SK-N-SH treated with all-trans-retinoic acid at 6 μM for 48 hours (cell line): ENCODE measurements around the gene IQSEC3.

Source experiments
- ATAC-seq: fragments of 200-7000 bp; cut with Tn5 transposase; 3 replicates; pipeline ENCODE4 v1.9.1; 2020; ENCODE audit warnings: mild to moderate bottlenecking, moderate library complexity
- ARNTL ChIP-seq: fragments of 450-650 bp; formaldehyde crosslinking; IDR thresholded peaks from 2 replicates; pipeline ENCODE4 v1.5.0; 2020; ENCODE audit warnings: low read depth, mild to moderate bottlenecking, moderate library complexity, borderline replicate concordance
- BACH2 ChIP-seq: fragments of 250-450 bp; sonication (Bioruptor Pico); IDR thresholded peaks from 2 replicates; pipeline ENCODE4 v1.9.0; 2021; ENCODE audit warnings: mild to moderate bottlenecking, borderline replicate concordance
- CSDC2 ChIP-seq: fragments of 250-450 bp; sonication (Bioruptor Pico); IDR thresholded peaks from 2 replicates; pipeline ENCODE4 v1.5.0; 2020; ENCODE audit warnings: mild to moderate bottlenecking, moderate library complexity
- CSRNP3 ChIP-seq: fragments of 250-450 bp; sonication (Bioruptor Pico); IDR thresholded peaks from 2 replicates; pipeline ENCODE4 v1.5.1; 2021; ENCODE audit warnings: mild to moderate bottlenecking, moderate library complexity
- ESRRG ChIP-seq: fragments of 250-450 bp; sonication (Bioruptor Pico); IDR thresholded peaks from 2 replicates; pipeline ENCODE4 v1.6.1; 2021; ENCODE audit warnings: mild to moderate bottlenecking
- GLIS3 ChIP-seq: fragments of 250-450 bp; sonication (Bioruptor Pico); IDR thresholded peaks from 2 replicates; pipeline ENCODE4 v1.5.0; 2020; ENCODE audit warnings: mild to moderate bottlenecking, moderate library complexity
- ISL1 ChIP-seq: fragments of 250-450 bp; sonication (Bioruptor Pico); IDR thresholded peaks from 2 replicates; pipeline ENCODE4 v2.1.2; 2022; ENCODE audit warnings: mild to moderate bottlenecking, moderate library complexity
- PPARA ChIP-seq: fragments of 250-450 bp; sonication (Bioruptor Pico); IDR thresholded peaks from 2 replicates; pipeline ENCODE4 v1.5.0; 2020; ENCODE audit warnings: mild to moderate bottlenecking, borderline replicate concordance
- RARB ChIP-seq: fragments of 250-450 bp; sonication (Bioruptor Pico); IDR thresholded peaks from 2 replicates; pipeline ENCODE4 v1.8.0; 2021; ENCODE audit warnings: mild to moderate bottlenecking, moderate library complexity
- TCF4 ChIP-seq: fragments of 250-450 bp; sonication (Bioruptor Pico); IDR thresholded peaks from 2 replicates; pipeline ENCODE4 v1.8.0; 2021; ENCODE audit warnings: mild to moderate bottlenecking, moderate library complexity, borderline replicate concordance
- TOX ChIP-seq: fragments of 250-450 bp; sonication (Bioruptor Pico); IDR thresholded peaks from 2 replicates; pipeline ENCODE4 v1.8.0; 2021; ENCODE audit warnings: mild to moderate bottlenecking, moderate library complexity, borderline replicate concordance
- TSHZ2 ChIP-seq: fragments of 250-450 bp; sonication (Bioruptor Pico); IDR thresholded peaks from 2 replicates; pipeline ENCODE4 v1.5.0; 2020; ENCODE audit warnings: mild to moderate bottlenecking, moderate library complexity
- ZC3H10 ChIP-seq: fragments of 250-450 bp; sonication (Bioruptor Pico); IDR thresholded peaks from 2 replicates; pipeline ENCODE4 v1.5.1; 2021; ENCODE audit warnings: mild to moderate bottlenecking, moderate library complexity
- ZFP3 ChIP-seq: fragments of 250-450 bp; sonication (Bioruptor Pico); IDR thresholded peaks from 2 replicates; pipeline ENCODE4 v1.5.0; 2020; ENCODE audit warnings: mild to moderate bottlenecking, moderate library complexity
- ZFP30 ChIP-seq: fragments of 450-650 bp; formaldehyde crosslinking; IDR thresholded peaks from 2 replicates; pipeline ENCODE4 v1.5.0; 2022; ENCODE audit warnings: mild to moderate bottlenecking, moderate library complexity
- ZNF70 ChIP-seq: fragments of 450-650 bp; formaldehyde crosslinking; IDR thresholded peaks from 2 replicates; pipeline ENCODE4 v1.5.0; 2020; ENCODE audit warnings: mild to moderate bottlenecking, moderate library complexity
- TF ChIP-seq, protein P1 (sequence below): fragments of 250-450 bp; sonication (Bioruptor Pico); IDR thresholded peaks from 2 replicates; pipeline ENCODE4 v1.5.1; 2020; ENCODE audit warnings: low read depth, mild to moderate bottlenecking, moderate library complexity
- TF ChIP-seq, protein P2 (sequence below): fragments of 250-450 bp; sonication (Bioruptor Pico); IDR thresholded peaks from 2 replicates; pipeline ENCODE4 v1.8.0; 2020; ENCODE audit warnings: mild to moderate bottlenecking, moderate library complexity, borderline replicate concordance

Gene IQSEC3

DNA sequence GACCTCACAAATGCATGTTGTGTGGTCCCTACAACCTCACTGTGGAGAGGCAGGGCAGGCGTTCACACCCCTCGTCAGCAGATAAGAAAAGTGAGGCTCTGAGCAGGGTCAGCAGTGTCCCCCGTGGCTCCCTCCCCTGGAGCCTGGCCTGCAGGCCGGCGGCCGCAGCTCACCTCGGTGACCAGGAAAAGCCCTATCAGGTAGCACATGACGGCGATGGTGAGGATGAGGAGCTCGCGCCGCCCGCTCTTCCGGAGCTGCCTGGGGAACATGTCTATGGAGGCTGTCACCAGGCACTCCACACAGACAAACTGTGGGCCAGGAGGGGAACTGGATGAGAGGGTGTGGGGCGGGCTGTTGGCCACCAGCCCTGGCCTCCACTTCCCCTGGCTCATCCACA, 129.4 kb downstream of the IQSEC3 start:
- ATAC-seq = no peak
- TF ChIP-seq ZNF70 (CRISPR knock-in tag) (no peak), ZC3H10 (CRISPR knock-in tag) (no peak), ZFP30 (no peak), BACH2 (no peak), PPARA (CRISPR knock-in tag) (no peak), ISL1 (CRISPR knock-in tag) (no peak), RARB (no peak), TCF4 (CRISPR knock-in tag) (no peak), TOX (CRISPR knock-in tag) (no peak), TSHZ2 (no peak), ZFP3 (CRISPR knock-in tag) (no peak), ESRRG (no peak), CSRNP3 (no peak), CSDC2 (CRISPR knock-in tag) (no peak), GLIS3 (no peak)
- TF ChIP-seq, protein P1, sequence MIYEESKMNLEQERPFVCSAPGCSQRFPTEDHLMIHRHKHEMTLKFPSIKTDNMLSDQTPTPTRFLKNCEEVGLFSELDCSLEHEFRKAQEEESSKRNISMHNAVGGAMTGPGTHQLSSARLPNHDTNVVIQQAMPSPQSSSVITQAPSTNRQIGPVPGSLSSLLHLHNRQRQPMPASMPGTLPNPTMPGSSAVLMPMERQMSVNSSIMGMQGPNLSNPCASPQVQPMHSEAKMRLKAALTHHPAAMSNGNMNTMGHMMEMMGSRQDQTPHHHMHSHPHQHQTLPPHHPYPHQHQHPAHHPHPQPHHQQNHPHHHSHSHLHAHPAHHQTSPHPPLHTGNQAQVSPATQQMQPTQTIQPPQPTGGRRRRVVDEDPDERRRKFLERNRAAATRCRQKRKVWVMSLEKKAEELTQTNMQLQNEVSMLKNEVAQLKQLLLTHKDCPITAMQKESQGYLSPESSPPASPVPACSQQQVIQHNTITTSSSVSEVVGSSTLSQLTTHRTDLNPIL (CRISPR knock-in tag) = no peak

DNA sequence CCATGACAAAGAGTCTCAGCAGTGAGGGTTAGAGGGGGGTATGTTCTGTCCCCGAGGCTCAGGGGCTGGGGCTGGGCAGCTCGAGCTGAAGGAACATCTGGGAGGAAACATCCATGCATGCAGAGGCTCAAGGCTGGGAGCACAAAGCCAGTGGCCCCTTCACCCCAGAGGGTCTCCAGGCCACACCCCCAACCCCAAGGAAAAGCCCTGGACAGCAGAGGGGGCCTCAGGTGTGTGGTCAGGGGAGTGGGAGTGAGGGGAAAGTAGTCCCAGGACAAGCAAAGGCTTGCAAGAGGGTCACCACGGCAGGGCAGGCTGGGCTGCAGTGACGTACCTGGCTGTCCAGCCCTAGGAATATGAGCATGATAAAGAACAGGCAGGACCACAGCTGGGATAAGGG, 129.9 kb downstream of the IQSEC3 start:
- TF ChIP-seq ARNTL (CRISPR knock-in tag) (no peak), ISL1 (CRISPR knock-in tag) (no peak), CSDC2 (CRISPR knock-in tag) (no peak), GLIS3 (no peak)
- ATAC-seq = no peak

GRCh38 chr12:197347-197746, 130.8 kb downstream of the IQSEC3 start:
- TF ChIP-seq ISL1 (CRISPR knock-in tag) (no peak), TCF4 (CRISPR knock-in tag) (no peak), ARNTL (CRISPR knock-in tag) (no peak), ZFP3 (CRISPR knock-in tag) (no peak), TSHZ2 (no peak)
- TF ChIP-seq, protein P2, sequence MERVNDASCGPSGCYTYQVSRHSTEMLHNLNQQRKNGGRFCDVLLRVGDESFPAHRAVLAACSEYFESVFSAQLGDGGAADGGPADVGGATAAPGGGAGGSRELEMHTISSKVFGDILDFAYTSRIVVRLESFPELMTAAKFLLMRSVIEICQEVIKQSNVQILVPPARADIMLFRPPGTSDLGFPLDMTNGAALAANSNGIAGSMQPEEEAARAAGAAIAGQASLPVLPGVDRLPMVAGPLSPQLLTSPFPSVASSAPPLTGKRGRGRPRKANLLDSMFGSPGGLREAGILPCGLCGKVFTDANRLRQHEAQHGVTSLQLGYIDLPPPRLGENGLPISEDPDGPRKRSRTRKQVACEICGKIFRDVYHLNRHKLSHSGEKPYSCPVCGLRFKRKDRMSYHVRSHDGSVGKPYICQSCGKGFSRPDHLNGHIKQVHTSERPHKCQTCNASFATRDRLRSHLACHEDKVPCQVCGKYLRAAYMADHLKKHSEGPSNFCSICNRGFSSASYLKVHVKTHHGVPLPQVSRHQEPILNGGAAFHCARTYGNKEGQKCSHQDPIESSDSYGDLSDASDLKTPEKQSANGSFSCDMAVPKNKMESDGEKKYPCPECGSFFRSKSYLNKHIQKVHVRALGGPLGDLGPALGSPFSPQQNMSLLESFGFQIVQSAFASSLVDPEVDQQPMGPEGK (CRISPR knock-in tag) = no peak
- ATAC-seq = no peak
